ENCODE measurements around the gene COL4A1.

- TF ChIP-seq EZH2 (IDR thresholded peaks at IDR 0.05; ENCODE audit: insufficient read depth, poor library complexity, severe bottlenecking) (no peak), EZH2phosphoT487 (IDR thresholded peaks at IDR 0.05; ENCODE audit: insufficient read depth, low read depth) (no peak)
These were observed 78.9 kb downstream of the COL4A1 start for GRCh38 chr13:110227864-110228643.

Measured in GM23248 (cell line).